ENCODE results near the gene F7. TPM values are rescaled to one million over a fixed set of nuclear protein-coding genes. Genes with fewer than 3 reads are reported as not detected.

F7 gene
- total and polyA plus RNA-seq, 12 donors: 0.04 to 0.45 (median 0.20) TPM; not detected in 7

DNA sequence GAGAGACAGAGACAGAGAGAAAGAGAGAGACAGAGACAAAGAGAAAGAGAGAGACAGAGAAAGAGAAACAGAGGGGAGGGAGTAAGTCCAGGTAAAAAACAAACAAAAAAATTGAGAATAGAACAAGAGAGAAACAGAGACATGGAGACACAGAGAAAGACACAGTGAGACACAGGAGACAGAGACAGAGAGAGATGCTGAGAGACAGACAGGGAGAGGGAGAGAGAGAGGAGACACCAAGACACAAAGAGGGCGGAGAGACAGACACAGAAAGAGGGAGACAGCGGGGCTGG lies 47.0 kb downstream of the F7 start:
- H3K27me3 ChIP-seq: peaks cover 0 to 20% (median 0%) of the 10 kb centered on the region in 7 donors
- DNase-seq (no peak), ATAC-seq (no peak)
- peaks cover 0 to 10% (median 0%) of the 10 kb centered on the region in 11 donors for H3K9me3 ChIP-seq
- intact Hi-C loops (cut with DNase I): loop anchor here in 2 of 10 donors (2.0 to 10.0 kb wide), 3 partner anchors 62 to 118 kb away; no protein-coding TSS in a partner anchor
- H3K27ac ChIP-seq: peak overlapping the region; percentile 53 to 93 (median 87)
- 23 to 35% methylated on average over 2 of the region's 2 CpGs for WGBS, 2 donors
- H3K4me1 ChIP-seq: peaks cover 8 to 25% (median 12%) of the 10 kb centered on the region in 9 donors
- H3K4me3 ChIP-seq: peak overlapping the region; percentile 39 to 62 (median 48)
- no peaks in the 10 kb centered on the region for H3K36me3 ChIP-seq
- TF ChIP-seq, protein P1, sequence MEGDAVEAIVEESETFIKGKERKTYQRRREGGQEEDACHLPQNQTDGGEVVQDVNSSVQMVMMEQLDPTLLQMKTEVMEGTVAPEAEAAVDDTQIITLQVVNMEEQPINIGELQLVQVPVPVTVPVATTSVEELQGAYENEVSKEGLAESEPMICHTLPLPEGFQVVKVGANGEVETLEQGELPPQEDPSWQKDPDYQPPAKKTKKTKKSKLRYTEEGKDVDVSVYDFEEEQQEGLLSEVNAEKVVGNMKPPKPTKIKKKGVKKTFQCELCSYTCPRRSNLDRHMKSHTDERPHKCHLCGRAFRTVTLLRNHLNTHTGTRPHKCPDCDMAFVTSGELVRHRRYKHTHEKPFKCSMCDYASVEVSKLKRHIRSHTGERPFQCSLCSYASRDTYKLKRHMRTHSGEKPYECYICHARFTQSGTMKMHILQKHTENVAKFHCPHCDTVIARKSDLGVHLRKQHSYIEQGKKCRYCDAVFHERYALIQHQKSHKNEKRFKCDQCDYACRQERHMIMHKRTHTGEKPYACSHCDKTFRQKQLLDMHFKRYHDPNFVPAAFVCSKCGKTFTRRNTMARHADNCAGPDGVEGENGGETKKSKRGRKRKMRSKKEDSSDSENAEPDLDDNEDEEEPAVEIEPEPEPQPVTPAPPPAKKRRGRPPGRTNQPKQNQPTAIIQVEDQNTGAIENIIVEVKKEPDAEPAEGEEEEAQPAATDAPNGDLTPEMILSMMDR (IDR thresholded peaks at IDR 0.05): no peak

DNA sequence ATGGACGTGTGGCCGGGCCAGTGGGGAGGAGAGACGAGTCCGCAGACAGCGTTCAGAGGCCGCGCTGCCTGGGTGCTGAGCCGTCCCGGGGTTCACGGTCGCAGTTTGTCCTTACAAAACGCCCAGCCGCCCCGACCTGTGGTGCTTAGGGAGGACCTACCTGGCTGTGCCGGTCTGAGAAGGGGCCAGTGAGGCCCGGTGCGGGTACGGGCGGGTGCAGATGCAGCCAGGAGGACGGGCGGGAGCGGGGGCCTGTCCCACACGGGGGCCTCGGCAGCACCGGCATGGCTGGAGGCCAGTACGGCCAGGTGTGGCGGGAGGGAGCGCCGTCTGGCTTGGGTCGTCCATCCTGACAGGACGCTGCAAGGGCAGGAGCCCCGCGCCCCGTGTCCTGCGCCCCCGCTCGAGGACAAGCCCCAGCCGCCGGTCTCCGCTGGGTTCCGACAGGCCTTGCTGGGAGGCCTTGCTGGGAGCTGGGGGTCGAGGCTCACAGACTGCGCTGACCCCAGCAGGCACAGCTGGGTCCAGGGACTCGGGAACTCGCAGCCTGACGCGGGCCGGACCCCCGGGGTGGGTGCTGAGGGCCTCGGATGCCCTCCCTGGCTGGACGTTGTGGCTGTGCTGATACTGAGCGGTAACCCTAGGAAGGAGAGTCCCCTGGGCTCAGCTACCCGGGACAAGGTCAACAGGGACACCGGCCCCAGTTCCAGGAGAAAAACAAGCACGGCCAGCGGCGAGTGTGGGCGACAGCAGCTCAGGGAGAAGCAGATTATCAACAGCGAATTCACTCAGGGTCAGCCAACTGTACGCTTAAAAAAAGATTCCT lies 47.6 kb downstream of the F7 start:
- TF ChIP-seq, protein P1 (IDR thresholded peaks at IDR 0.05): no peak
- DNase-seq: peak; percentile 58 to 59
- Histone ChIP-seq H3K27ac (peak overlapping the region; percentile 53 to 93 (median 87)), H3K4me1 (peaks cover 8 to 25% (median 12%) of the 10 kb centered on the region in 9 donors), H3K27me3 (peaks cover 0 to 20% (median 0%) of the 10 kb centered on the region in 7 donors), H3K9me3 (peaks cover 0 to 10% (median 0%) of the 10 kb centered on the region in 11 donors), H3K36me3 (no peaks in the 10 kb centered on the region), H3K4me3 (peak overlapping the region; percentile 39 to 62 (median 48))
- intact Hi-C loops (cut with DNase I): loop anchor here in 2 of 10 donors (2.0 to 10.0 kb wide), 3 partner anchors 62 to 118 kb away; no protein-coding TSS in a partner anchor
- ATAC-seq: peak; percentile 57 to 73 (median 60)
- 6 to 12% methylated on average over 59 to 60 of the region's 60 CpGs for WGBS, 2 donors

DNA sequence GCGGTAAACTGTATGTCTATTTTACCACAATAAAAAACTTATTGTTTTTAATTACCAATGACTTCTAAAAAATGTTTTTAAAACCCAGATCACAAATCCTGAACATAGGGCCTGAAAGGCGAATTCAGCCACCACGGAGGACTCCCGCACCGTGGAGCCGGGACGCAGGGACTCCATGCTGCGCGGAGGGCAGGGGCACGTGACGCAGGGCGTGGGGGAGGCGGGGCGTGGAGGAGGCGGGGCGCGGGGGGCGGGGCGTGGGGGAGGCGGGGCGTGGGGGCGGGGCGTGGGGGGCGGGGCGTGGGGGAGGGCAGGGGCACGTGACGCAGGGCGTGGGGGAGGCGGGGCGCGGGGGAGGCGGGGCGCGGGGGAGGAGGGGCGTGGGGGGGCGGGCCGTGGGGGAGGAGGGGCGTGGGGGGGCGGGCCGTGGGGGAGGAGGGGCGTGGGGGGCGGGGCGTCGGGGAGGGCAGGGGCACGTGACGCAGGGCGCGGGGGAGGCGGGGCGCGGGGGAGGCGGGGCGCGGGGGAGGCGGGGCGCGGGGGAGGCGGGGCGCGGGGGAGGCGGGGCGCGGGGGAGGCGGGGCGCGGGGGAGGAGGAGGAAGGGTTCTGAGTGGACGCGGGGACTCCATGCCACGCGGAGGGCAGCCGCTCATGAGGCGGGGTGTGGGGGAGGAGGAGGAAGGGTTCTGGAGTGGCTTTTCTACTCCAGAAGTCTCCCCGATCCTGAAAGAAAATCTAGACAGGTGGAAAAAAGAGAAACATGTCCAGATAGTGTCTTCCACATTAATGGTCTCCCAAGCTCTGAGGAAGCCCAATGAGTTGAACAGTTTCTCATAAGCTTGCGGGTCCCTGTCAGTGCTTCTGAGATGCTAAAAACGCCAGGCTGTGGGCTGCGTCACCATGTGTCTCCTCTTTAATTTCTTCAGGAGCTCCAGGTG lies 48.5 kb downstream of the F7 start:
- H3K4me1 ChIP-seq: peaks cover 8 to 25% (median 12%) of the 10 kb centered on the region in 9 donors

More for the DNA sequence above, 48.5 kb downstream of the F7 start:
- peaks cover 0 to 20% (median 1%) of the 10 kb centered on the region in 7 donors for H3K27me3 ChIP-seq
- DNase-seq (peak; percentile 83 to 86), ATAC-seq (peak; percentile 68 to 92 (median 86))
- TF ChIP-seq, protein P1 (IDR thresholded peaks at IDR 0.05): no peak
- H3K36me3 ChIP-seq: no peaks in the 10 kb centered on the region
- WGBS, 2 donors: 6 to 8% methylated on average over 27 to 37 of the region's 76 CpGs
- H3K9me3 ChIP-seq: peaks cover 0 to 10% (median 0%) of the 10 kb centered on the region in 11 donors
- H3K4me3 ChIP-seq: peak overlapping the region; percentile 39 to 62 (median 48)
- peak overlapping the region; percentile 53 to 93 (median 87) for H3K27ac ChIP-seq
- intact Hi-C loops (cut with DNase I): loop anchor here in 2 of 10 donors (2.0 to 10.0 kb wide), 3 partner anchors 61 to 119 kb away; no protein-coding TSS in a partner anchor

Measured in heart right ventricle (tissue), 16 donors.